NK-92 treated with Interleukin-12 subunit alpha and Interleukin-12 subunit beta, amount 100 ng/mL, for 24 hours (cell line): ENCODE results near the gene CGA.
"Not testable (repeated sequence)": the region's sequence is repeated elsewhere in the genome, so short reads cannot be mapped to it uniquely, and the experiment has no call there.

Experiments used
- DNase-seq: peaks from one replicate; lab custom pipeline; 2025; lab: John Stamatoyannopoulos, UW

Gene CGA

DNA sequence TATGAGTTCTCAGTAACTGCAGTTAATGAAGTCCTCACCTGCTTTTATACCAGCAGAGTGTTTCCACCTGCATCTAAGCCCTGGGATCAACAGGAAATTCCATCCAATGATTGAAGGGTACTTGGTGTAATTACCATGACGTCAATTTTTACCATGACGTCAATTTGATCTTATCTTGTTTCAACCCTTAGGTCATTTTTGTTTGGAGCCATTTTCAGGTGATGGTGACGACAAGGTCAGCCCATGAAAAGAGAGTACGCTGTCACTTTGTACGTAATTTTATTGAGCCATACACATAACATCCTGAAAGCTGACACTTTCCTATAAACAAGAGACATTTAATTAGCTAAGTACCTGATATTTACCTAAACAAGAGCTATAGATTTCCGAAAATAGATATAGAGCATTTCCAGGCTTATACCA lies at the start of gene CGA:
TSS of gene CGA (minus strand) at position 20 of the 423 bp plus-strand sequence. CDS start 6,906 bp downstream, outside the sequence.
- DNase-seq = no peak

DNA sequence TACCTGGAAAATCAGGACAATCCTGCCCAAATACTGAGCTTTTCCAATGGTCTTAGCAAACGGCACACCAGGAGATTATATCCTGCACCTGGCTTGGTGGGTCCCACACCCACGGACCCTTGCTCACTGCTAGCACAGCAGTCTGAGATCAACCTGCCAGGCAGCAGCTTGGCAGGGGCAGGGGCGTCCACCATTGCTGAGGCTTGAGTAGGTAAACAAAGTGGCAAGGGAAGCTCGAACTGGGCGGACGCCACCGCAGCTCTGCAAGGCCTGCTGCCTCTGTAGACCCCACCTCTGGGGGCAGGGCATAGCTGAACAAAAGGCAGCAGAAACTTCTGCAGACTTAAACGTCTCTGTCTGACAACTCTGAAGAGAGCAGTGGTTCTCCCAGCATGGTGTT lies 45.0 kb upstream of the CGA start:
- not testable (repeated sequence) for DNase-seq

DNA sequence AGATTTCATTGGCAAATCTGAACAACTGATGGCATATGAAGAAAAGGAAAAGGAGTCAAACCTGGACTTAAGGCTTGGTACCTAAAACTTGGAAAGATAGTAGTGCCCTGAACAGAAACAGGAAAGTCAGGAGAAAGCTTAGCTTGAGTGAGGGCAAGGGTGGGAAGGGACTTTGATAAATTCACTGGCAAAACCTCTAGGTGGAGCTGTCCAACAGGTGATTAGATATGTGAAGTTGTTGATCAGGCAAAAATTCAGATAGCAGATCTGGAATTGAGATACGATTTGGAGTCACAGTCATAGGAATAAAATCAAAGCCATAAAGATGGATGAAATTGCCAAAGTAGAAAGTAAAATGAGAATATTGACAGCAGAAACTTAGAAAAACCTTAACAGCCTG lies 44.3 kb upstream of the CGA start:
- no peak for DNase-seq

DNA sequence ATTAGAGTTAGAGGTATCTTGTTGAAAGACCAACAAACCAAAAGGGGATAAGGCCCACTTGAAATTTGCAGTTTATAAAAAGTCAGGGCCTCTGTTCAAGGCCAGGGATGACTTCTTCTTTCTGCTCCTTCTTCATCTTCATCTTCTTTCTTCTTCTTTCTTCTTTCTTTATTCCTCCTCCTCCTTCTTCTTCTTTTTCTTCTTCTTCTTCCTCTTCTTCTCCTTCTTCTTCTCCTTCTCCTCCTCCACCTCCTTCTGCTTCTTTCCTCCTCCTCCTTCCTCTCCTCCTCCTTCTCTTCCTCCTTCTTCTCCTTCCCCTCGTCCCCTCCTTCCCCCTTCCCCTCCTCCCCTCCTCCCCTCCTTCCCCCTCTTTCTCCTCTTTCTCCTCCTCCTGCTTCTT lies 42.1 kb upstream of the CGA start:
- no peak for DNase-seq

DNA sequence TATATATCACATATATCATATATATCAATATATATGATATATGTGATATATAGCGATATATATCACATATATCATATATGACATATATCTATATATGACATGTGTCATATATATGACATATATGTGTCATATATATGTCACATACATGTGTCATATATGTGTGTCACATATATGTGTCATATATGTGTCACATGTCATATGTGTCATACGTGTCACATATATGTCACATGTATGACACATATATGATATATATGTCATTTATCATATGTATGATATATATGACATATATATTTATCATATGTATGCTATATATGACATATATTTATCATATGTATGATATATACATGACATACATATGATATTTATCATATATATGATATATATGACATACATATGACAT lies 32.8 kb upstream of the CGA start:
- DNase-seq = no peak

DNA sequence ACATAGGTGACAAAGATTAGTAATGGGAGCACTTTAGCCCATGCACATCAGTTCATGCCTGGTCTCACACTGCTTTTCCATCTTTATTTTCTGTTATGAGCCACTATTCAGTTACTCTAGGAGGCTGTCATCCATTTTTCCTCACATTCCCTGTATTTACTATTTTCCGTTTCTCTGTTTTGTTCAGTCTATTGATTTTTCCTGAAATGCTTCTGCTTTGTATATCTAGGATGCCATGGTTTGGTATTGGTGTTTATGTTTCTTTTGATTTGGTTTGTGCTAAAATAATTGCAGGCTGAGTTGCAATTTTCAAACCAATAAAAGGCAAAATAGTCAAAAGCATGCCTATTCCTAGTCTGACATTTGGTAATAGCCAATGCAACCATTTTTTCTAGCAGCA lies 31.6 kb upstream of the CGA start:
- DNase-seq = no peak

DNA sequence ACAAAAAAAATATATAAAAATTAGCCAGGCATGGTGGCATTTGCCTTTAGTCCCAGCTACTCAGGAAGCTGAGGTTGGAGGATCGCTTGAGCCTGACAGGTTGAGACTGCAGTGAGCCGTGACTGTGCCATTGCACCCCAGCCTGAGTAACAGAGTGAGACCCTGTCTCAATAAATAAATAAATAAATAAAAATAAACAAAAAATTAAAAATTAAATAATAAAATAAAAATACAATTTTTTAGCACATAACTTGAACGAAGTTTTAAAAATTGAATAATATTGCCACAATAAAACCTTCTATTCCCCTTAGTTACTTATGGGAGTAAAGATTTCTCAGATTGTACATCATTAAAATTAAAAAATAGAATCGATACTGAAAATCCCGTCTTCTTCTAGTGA lies 29.2 kb upstream of the CGA start:
- no peak for DNase-seq

DNA sequence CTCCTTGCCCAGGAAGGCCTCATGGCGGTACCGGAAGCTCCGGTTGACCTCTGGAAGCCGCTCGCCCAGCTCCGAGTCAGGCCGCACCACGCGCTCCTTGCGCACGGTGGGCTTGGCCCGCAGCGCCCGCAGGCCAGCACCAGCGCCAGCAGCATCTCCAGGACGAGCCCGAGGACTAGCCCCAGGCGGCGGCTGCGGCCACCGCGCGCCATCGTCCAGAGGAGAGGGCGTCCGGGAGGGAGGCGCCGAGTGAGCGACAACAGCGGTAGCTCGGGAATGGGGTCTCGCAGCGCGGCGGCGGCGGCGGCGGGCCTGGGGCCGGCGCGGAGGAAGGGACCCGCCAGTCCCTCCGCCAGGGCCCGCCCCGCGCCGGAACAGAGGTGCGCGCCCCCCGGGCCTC lies 27.6 kb upstream of the CGA start:
- DNase-seq = no peak

DNA sequence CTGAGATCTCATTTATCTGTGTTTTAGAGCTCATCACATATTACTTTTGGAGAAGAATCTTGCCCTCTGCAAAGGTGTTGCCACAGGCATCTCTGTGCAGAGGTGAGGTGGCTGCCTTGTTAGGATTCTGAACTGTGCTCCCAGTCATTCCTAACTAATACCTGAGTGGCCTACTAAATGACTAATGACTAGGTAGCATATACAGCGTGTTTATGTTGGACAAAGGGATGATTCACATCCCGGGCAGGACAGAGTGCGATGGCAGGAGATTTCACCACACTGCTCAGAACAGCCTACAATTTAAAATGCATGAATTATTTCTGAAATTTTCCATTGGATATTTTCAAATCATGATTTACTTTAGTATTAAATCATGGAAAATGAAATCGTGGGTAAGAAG lies 23.1 kb upstream of the CGA start:
- DNase-seq = no peak

DNA sequence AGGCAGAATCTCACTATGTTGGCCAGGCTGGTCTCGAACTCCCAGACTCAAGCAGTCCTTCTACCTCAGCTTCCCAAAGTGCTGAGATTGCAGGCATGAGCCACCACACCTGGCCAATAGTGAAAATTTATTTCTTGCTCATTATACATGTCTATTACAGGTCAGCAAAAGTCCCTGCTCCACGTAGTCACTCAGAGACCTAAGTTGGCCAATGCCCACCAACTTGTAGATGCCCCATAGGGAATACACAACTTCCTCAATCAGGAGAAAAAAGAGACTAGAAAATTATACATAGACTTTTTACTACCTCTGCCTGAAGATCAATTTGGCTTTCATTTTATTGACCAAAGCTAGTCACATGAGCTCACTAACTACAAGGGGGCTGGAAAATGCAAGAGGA lies 22.0 kb upstream of the CGA start:
- no peak for DNase-seq

DNA sequence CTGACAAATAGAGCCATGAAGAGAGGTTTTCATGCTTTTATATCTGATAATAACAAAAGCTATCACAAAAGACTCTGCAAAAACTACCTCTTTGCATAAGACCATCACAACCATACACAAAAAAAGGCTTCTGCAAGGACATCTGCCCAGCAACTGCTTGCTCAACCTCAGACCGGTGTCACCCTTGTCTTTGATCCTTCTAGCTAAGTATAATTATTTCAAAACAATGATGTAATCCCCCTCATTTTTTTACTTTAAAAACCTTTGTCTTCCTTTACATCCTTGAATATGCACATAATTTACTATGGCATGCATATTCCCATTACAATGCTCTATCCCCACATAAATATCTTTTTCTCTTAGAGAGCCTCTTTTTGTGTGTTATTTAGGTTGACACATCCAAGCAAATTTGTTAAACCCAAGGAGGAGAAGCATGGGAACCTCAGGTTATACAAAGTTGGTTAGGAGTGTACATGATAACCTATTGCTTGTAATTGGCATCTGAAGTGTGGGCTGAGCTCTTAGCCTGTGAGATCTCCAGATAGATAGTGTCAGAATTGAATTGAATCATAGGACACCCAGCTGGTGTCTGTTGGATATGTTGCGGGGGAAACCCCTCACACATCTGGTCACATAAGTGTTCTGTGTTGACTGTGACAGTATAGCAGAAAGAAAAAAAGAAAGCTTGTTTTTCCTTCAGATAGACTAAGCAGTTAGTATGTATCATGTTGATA lies 20.7 kb upstream of the CGA start:
- DNase-seq = no peak

DNA sequence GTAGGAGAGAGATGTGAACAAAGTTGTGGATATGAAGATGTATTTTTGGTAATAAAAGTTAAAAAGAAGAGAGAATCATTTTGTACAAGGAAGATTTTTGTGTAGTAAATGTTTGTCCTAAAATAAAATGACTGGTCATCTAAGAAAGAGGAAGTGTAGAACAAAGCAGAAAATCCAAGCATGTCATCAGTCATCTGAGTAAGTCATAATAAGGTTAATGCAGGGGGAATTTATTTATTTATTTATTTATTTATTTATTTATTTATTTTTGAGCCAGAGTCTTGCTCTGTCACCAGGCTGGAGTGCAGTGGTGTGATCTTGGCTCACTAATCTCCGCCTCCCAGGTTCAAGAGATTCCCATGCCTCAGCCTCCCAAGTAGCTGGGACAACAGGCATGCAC lies 15.7 kb upstream of the CGA start:
- no peak for DNase-seq

DNA sequence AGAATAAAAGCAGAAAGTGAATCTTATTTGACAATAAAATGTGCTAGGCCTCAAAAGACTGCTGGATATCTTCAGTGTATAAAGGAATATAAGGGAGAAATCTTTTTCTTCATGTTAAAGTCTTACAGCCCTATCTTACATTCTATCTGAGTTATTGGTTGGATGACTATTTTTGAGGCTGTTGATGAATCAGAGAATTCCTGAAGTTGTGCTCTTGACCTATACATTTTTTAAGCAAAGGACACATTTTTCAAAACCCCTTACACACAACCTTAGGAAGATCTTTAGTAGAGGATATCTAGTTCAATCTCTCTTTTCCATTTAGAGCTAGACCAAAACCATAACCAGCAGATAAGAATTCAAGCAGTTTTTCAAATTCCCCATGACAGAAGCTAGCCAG lies 10.9 kb upstream of the CGA start:
- no peak for DNase-seq

DNA sequence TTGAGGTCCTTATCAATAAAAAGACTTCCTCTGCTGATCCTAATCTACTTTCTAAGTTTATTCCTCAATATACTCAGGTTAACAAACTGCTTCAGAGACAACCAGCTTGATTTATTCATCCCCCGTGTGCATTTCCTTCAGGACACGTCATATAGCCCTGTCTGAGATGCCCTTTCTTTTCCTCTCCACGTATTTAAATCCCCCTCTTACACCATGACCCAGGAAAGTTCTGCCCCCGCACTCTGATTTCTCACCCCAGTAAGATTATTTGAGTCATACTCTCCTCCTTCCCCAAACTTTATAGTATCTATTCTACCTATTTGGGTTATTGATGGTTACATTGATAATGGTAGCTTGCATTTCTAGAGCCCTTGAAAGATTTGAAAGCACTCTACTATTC lies 9.8 kb upstream of the CGA start:
- DNase-seq = no peak

DNA sequence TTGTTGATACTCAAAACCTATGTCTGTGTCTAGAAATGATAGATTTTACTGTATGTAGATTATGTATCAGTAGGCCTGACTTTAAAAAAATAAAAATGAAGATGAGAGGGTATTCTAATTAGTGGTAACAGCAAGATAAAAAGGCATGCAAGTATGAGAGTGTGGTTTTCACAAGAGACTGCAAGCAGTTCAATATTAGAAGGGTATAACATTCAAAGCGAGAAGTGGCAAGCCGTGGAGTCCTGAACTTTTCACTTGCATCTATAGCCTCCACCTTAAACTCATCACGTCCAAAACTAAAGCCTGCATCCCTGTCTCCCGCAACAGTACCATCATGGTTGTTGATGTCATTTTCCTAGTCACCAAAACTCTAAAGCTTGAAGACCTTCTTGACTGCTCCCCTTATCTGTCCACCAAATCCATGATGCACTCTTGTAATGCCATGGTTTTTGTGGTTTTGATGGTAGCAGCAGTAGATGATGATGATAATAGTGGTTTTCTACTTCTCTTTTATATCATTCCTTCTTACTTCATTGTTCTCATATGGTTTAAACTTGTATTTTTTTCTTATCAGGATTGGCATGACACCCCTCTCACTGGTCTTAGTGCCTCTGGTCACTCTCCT lies 9.2 kb upstream of the CGA start:
- no peak for DNase-seq

DNA sequence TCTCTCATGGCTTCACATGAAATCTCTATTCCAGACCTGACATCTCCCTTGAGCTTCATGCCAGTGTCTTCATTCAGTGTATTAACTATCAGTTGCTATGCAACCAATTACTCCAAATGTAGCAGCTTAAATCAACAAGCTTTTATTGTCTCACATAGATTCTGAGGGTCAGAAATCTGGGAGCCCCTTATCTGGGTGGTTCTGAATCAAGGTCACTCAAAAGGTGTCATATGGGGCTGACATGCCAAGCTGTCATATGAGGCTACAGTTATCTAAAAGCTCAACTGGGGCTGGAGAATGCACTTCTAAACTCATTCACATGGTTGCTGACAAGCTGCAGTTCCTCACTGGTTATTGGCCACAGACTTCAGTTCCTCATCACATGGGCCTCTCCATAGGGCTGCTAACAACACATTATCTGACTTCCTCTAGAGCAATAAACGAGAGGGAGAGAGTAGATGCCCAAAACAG lies 7.3 kb upstream of the CGA start:
- no peak for DNase-seq

DNA sequence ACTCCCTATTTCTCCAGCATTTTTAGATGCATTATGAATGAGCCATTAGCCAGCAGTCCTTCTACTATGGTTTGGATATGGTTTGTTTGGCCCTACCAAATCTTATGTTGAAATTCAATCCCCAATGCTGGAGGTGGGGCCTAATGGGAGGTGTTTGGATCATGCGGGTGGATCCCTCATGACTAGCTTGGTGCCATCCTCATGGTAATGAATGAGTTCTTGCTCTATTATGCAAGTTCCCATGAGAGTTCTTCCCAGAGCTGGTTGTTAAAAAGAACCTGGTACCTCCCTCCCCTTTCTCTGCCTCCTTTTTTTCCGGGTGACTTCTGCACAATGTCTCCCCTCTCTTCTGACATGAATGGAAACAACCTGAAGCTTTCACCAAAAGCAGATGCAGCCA lies 6.2 kb upstream of the CGA start:
- no peak for DNase-seq

DNA sequence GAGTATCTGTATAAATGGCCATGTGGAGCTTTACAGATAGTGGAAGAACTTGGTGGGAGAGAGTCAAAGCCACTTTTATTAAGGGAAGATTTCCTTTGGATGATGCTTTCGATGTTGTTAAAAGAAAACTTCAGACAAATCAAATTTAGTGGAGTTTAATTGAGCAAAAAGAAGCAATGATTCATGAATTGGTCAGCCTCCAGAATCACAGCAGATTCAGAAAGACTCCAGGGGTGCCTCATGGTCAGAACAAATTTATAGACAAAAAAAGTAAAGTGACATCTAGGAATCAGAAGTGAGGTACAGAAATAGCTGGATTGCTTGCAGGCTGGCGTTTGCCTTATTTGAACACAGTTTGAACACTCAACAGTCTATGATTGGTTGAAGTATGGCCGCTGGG lies 5.3 kb upstream of the CGA start:
- DNase-seq = no peak

DNA sequence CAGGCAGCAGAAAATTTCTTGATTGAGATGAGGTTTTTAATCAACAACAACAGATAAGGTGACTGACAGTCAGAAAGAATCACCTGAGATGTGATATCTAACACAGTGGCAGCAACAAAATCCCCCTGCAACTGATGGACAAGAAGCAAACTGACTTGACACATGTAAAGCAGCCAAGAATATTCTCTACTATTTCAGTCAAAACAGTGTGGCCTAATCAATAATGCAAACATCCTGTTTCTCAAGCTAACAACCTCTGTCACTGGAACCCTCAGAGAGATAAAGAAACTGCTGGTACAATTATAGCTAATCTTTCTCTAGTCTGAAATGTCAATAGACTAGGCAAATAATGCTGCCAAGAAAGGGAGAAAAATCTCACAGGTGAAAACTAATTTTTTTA lies 4.6 kb upstream of the CGA start:
- no peak for DNase-seq

DNA sequence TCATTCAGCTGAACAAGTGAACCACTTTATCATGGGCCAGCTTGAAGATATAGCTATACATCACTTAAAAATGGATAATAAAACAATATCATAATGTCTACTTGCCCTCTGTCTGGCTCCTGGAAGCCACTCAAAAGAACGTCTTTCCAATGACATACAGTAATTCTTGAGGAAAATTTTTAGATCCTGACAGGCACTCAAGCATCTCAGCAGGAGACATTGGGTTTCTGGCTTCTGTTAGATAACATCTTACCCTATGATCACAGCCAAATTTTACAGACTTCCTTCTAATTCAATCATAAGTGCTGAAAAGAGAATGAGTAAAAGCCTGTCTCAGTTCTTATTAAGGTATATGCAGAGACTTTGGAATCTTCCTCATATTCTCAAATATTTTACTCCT lies 330 bp downstream of the CGA start:
- no peak for DNase-seq

DNA sequence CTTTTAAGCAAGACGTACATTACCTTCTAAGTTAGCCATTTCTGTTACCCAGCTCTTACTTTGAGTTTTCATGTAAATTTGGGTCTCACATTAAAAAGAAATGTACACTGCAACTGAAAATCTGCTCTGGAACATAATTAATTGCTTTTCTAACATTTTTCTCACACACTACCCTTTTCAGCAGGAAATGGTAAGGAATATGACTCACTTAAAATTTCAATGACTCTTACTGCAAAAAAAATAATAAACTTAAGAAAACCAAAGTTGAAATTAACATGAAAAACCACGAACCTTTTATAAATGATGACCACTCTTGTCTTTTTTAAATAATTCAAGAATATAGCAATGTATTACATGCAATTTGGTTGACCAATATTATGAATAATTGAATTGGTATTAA lies 1.3 kb downstream of the CGA start:
- DNase-seq = no peak

DNA sequence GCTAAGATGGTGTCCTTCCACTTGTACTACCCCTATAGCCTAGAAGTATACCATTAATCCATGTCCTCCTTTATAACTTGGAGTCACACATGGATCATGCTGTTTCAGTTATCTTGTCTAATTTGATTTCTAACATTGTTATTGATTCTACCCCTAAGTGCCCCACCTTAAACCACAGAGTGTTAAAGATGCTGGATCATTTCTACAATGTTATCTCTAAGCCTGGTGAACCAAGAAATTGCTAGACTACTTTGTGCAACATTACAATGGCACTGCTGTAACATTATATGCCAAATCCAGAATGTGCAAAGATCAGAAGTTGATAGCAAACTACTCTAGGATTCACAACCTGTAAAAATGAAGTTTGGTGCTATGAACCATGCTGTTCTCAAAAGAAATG lies 1.7 kb downstream of the CGA start:
- DNase-seq = no peak

DNA sequence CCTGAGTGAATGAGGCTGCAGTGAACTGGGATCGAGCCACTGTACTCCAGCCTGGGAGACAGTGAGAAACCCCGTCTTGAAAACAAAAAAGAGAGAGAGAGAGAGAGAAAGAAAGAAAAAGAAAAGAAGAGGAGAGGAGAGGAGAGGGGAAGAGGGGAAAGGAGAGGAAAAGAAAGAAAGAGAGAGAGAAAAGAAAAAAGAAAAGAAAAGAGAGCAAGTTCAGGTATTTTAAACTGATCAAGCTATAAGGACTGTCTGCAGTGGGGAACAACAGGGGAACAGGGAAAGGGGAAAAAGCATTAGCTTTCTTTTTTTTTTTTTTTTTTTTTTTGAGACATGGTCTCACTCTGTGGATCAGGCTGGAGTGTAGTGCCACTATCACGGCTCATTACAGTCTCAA lies 2.5 kb downstream of the CGA start:
- DNase-seq = no peak

DNA sequence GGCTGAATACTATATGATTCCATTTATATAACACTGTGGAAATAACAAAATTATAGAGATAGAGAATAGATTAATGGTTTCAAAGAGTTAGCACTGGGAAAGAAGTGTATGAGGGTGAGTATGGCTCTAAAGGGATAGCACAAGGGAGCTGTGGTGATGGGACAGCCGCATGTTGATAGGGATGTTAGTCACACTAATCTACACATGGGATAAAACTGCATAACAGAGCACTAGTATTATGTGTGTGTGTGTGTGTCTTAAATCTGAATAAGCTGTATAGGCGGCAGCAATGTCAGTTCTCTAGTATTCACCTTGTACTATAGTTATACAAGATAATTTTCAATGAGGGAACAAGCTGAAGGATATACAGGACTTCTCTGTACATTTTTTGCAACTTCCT lies 5.8 kb downstream of the CGA start:
- no peak for DNase-seq
